WTC11 (cell line): ENCODE measurements around the gene POU2F1. TPM values are rescaled to one million over a fixed set of nuclear protein-coding genes. Genes with fewer than 3 reads are reported as not detected.

Experiments
- ATAC-seq: fragments of 200-7000 bp; cut with Tn5 transposase; 2 replicates; pipeline ENCODE4 v1.10.0; 2021; ENCODE audit warnings: mild to moderate bottlenecking, moderate library complexity
- CTCF ChIA-PET: fragments of 300-600 bp; sonication (Branson Sonifier 250); formaldehyde crosslinking; loops from one replicate; lab custom pipeline; 2021; ENCODE audit warnings: antibody characterized with exemption; lab: Charles Lee
- POLR2A ChIA-PET: fragments of 350-600 bp; sonication (Branson Sonifier 250); formaldehyde crosslinking; loops from one replicate; lab custom pipeline; 2021; ENCODE audit warnings: antibody characterized with exemption; lab: Charles Lee
- DNase-seq: peaks from one replicate; pipeline ENCODE4 v3.0.0; 2021; ENCODE audit warnings: low spot score
- H3K27ac Mint-ChIP-seq: 2 replicates; pipeline ENCODE4 v1.8.0; 2021; ENCODE audit warnings: mixed read lengths
- H3K27me3 Mint-ChIP-seq: 2 replicates; pipeline ENCODE4 v1.8.0; 2021; ENCODE audit warnings: low read depth, mild to moderate bottlenecking, moderate library complexity, mixed read lengths
- H3K36me3 Mint-ChIP-seq: 2 replicates; pipeline ENCODE4 v1.8.0; 2021; ENCODE audit warnings: mixed read lengths
- H3K4me1 Mint-ChIP-seq: 2 replicates; pipeline ENCODE4 v1.8.0; 2022; ENCODE audit warnings: mixed read lengths
- H3K4me3 Mint-ChIP-seq: 2 replicates; pipeline ENCODE4 v1.8.0; 2021; ENCODE audit warnings: mild to moderate bottlenecking, moderate library complexity, mixed read lengths
- H3K9me3 Mint-ChIP-seq: 2 replicates; pipeline ENCODE4 v1.8.0; 2021; ENCODE audit warnings: mixed read lengths
- FOXJ3 ChIP-seq: sonication (generic); formaldehyde crosslinking; IDR thresholded peaks from 2 replicates; pipeline ENCODE4 v1.9.0; 2021; ENCODE audit warnings: missing genetic modification reagents, mild to moderate bottlenecking, borderline replicate concordance
- KAT7 ChIP-seq: sonication (generic); formaldehyde crosslinking; IDR thresholded peaks from 2 replicates; pipeline ENCODE4 v1.8.1; 2023; ENCODE audit warnings: missing genetic modification reagents, mild to moderate bottlenecking, borderline replicate concordance
- NR1H2 ChIP-seq: sonication (generic); formaldehyde crosslinking; IDR thresholded peaks from 2 replicates; pipeline ENCODE4 v1.9.0; 2021; ENCODE audit warnings: mild to moderate bottlenecking, moderate library complexity, missing genetic modification reagents
- NR3C1 ChIP-seq: sonication (generic); formaldehyde crosslinking; conservative IDR thresholded peaks from 2 replicates; pipeline ENCODE4 v1.8.1; 2023; ENCODE audit warnings: low read depth, mild to moderate bottlenecking, missing genetic modification reagents
- SMAD4 ChIP-seq: sonication (generic); formaldehyde crosslinking; IDR thresholded peaks from 2 replicates; pipeline ENCODE4 v1.8.0; 2022; ENCODE audit warnings: mild to moderate bottlenecking, missing genetic modification reagents
- ZNF232 ChIP-seq: sonication (generic); formaldehyde crosslinking; IDR thresholded peaks from 2 replicates; pipeline ENCODE4 v1.8.0; 2022; ENCODE audit warnings: mild to moderate bottlenecking, missing genetic modification reagents
- ZNF317 ChIP-seq: sonication (generic); formaldehyde crosslinking; IDR thresholded peaks from 2 replicates; pipeline ENCODE4 v1.8.1; 2023; ENCODE audit warnings: low read depth, mild to moderate bottlenecking, moderate library complexity, missing genetic modification reagents, borderline replicate concordance
- ZNF396 ChIP-seq: fragments of 250-450 bp; sonication (Bioruptor Pico); IDR thresholded peaks from 2 replicates; pipeline ENCODE4 v1.8.0; 2021; ENCODE audit warnings: mild to moderate bottlenecking, moderate library complexity, borderline replicate concordance
- total RNA-seq: library from RNA; stranded (reverse); gene quantifications from 3 replicates; pipeline ENCODE4 v1.2.3, GENCODE V29; 2021
- TF ChIP-seq, protein P1 (sequence below): sonication (generic); formaldehyde crosslinking; IDR thresholded peaks from 2 replicates; pipeline ENCODE4 v1.8.1; 2023; ENCODE audit warnings: mild to moderate bottlenecking, missing genetic modification reagents, moderate library complexity
- TF ChIP-seq, protein P2 (sequence below): sonication (generic); formaldehyde crosslinking; IDR thresholded peaks from 2 replicates; pipeline ENCODE4 v1.8.1; 2023; ENCODE audit warnings: mild to moderate bottlenecking, missing genetic modification reagents
- TF ChIP-seq, protein P3 (sequence below): sonication (generic); formaldehyde crosslinking; IDR thresholded peaks from 2 replicates; pipeline ENCODE4 v1.8.1; 2023; ENCODE audit warnings: mild to moderate bottlenecking, missing genetic modification reagents
- TF ChIP-seq, protein P4 (sequence below): sonication (generic); formaldehyde crosslinking; IDR thresholded peaks from 2 replicates; pipeline ENCODE4 v1.8.0; 2022; ENCODE audit warnings: missing genetic modification reagents

POU2F1 gene
- total RNA-seq, 1 experiment from 2014 or later, result 51.3 TPM

DNA sequence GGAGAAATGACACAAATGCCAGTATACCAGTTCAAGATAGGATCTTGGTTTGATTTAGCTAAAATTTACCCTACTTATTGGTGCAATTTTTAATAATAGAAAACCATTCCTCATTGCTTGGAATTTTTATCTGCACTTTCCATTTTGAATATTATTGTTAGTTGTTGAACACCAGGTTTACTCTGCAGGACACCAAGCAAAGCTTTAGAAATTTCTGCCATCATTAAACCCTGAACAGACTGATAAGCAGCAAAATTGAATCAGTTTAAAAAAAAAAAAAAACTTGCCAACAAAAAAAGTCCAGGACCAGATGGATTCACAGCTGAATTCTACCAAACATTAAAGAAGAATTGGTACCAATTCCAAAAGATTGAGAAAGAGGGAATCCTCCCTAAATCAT, 71.5 kb downstream of the POU2F1 start (continued):
- TF ChIP-seq FOXJ3 (CRISPR knock-in tag), result no peak
- TF ChIP-seq, all 79 proteins: peak for 0

DNA sequence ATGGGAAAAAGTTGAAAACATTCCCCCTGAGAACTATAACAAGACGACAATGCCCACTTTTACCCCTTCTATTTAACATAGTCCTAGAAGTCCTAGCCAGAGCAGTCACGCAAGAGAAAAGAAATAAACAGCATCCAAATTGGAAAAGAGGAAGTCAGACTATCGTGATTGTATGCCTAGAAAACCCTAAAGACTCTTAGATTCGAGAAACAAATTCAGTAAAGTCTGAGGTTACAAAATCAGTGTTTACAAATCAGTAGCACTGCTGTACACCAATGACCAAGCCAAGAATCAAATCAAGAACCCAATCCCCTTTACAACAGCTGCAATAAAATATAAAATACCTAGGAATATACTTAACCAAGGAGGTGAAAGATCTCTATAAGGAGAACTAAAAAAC, 72.4 kb downstream of the POU2F1 start:
- CTCF ChIA-PET, result no interaction called here
- Mint-ChIP-seq H3K36me3 (no peaks in the 10 kb centered on the region; the same call in 1 of the 2 replicates), H3K27ac (no peak overlapping the region)
- TF ChIP-seq ZNF396 (CRISPR knock-in tag), result no peak
- TF ChIP-seq, protein P1, sequence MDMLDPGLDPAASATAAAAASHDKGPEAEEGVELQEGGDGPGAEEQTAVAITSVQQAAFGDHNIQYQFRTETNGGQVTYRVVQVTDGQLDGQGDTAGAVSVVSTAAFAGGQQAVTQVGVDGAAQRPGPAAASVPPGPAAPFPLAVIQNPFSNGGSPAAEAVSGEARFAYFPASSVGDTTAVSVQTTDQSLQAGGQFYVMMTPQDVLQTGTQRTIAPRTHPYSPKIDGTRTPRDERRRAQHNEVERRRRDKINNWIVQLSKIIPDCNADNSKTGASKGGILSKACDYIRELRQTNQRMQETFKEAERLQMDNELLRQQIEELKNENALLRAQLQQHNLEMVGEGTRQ, result no peak
- TF ChIP-seq NR1H2 (CRISPR knock-in tag), result no peak
- no peak for TF ChIP-seq KAT7
- TF ChIP-seq SMAD4 (CRISPR knock-in tag), result no peak
- TF ChIP-seq, protein P2, sequence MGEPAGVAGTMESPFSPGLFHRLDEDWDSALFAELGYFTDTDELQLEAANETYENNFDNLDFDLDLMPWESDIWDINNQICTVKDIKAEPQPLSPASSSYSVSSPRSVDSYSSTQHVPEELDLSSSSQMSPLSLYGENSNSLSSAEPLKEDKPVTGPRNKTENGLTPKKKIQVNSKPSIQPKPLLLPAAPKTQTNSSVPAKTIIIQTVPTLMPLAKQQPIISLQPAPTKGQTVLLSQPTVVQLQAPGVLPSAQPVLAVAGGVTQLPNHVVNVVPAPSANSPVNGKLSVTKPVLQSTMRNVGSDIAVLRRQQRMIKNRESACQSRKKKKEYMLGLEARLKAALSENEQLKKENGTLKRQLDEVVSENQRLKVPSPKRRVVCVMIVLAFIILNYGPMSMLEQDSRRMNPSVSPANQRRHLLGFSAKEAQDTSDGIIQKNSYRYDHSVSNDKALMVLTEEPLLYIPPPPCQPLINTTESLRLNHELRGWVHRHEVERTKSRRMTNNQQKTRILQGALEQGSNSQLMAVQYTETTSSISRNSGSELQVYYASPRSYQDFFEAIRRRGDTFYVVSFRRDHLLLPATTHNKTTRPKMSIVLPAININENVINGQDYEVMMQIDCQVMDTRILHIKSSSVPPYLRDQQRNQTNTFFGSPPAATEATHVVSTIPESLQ (CRISPR knock-in tag), result no peak
- TF ChIP-seq, protein P3, sequence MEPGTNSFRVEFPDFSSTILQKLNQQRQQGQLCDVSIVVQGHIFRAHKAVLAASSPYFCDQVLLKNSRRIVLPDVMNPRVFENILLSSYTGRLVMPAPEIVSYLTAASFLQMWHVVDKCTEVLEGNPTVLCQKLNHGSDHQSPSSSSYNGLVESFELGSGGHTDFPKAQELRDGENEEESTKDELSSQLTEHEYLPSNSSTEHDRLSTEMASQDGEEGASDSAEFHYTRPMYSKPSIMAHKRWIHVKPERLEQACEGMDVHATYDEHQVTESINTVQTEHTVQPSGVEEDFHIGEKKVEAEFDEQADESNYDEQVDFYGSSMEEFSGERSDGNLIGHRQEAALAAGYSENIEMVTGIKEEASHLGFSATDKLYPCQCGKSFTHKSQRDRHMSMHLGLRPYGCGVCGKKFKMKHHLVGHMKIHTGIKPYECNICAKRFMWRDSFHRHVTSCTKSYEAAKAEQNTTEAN (CRISPR knock-in tag), result no peak
- TF ChIP-seq ZNF317, result no peak
- TF ChIP-seq NR3C1 (CRISPR knock-in tag), result no peak
- TF ChIP-seq, all 79 proteins: peak for 0
- H3K4me1 Mint-ChIP-seq, result peaks cover 35% of the 10 kb centered on the region
- no peak for ATAC-seq
- POLR2A ChIA-PET, result no interaction called here
- DNase-seq, result no peak
- no peaks in the 10 kb centered on the region for H3K27me3 Mint-ChIP-seq
- H3K4me3 Mint-ChIP-seq, result no peak overlapping the region
- H3K9me3 Mint-ChIP-seq, result peaks cover 12% of the 10 kb centered on the region

DNA sequence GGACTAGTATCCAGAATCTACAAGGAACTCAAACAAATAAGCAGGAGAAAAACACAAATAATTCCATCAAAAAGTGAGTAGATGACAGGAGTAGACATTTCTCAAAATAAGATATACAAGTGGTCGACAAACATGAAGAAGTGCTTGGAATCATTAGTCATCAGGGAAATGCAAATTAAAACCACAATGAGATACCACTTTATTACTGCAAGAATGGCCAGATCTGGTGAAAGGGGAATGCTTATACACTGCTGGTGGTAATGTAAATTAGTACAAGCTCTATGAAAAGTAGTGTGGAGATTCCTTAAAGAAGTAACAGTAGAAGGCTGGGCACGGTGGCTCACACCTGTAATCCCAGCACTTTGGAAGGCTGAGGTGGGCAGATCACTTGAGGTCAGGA, 73.8 kb downstream of the POU2F1 start:
- TF ChIP-seq ZNF232, result no peak
- TF ChIP-seq, protein P4, sequence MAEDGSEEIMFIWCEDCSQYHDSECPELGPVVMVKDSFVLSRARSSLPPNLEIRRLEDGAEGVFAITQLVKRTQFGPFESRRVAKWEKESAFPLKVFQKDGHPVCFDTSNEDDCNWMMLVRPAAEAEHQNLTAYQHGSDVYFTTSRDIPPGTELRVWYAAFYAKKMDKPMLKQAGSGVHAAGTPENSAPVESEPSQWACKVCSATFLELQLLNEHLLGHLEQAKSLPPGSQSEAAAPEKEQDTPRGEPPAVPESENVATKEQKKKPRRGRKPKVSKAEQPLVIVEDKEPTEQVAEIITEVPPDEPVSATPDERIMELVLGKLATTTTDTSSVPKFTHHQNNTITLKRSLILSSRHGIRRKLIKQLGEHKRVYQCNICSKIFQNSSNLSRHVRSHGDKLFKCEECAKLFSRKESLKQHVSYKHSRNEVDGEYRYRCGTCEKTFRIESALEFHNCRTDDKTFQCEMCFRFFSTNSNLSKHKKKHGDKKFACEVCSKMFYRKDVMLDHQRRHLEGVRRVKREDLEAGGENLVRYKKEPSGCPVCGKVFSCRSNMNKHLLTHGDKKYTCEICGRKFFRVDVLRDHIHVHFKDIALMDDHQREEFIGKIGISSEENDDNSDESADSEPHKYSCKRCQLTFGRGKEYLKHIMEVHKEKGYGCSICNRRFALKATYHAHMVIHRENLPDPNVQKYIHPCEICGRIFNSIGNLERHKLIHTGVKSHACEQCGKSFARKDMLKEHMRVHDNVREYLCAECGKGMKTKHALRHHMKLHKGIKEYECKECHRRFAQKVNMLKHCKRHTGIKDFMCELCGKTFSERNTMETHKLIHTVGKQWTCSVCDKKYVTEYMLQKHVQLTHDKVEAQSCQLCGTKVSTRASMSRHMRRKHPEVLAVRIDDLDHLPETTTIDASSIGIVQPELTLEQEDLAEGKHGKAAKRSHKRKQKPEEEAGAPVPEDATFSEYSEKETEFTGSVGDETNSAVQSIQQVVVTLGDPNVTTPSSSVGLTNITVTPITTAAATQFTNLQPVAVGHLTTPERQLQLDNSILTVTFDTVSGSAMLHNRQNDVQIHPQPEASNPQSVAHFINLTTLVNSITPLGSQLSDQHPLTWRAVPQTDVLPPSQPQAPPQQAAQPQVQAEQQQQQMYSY (CRISPR knock-in tag), result no peak
- H3K36me3 Mint-ChIP-seq, result no peaks in the 10 kb centered on the region; the same call in 1 of the 2 replicates
- H3K27me3 Mint-ChIP-seq, result no peaks in the 10 kb centered on the region
- no peak overlapping the region for H3K27ac Mint-ChIP-seq
- ATAC-seq (no peak), DNase-seq (no peak)
- peaks cover 12% of the 10 kb centered on the region for H3K9me3 Mint-ChIP-seq
- ChIA-PET POLR2A (no interaction called here), CTCF (no interaction called here)
- peaks cover 23% of the 10 kb centered on the region for H3K4me1 Mint-ChIP-seq
- no peak overlapping the region for H3K4me3 Mint-ChIP-seq
